ENCODE measurements around the gene PSD2. TPM values are rescaled to one million over a fixed set of nuclear protein-coding genes. Genes with fewer than 3 reads are reported as not detected.

Gene PSD2
- total and polyA plus RNA-seq, 4 donors = 0.05 TPM; not detected in 3

GRCh38 chr5:139787568-139788293 lies 7.9 kb upstream of the PSD2 start:
- H3K27me3 ChIP-seq (ENCODE audit: control insufficient read depth in 4 of 4, insufficient read depth in 4 of 4, low read length in 3 of 4) = no peaks in the 10 kb centered on the region
- WGBS = under 1% methylated on average over 57 of the region's 57 CpGs
- H3K36me3 ChIP-seq (ENCODE audit: control insufficient read depth in 4 of 4, insufficient read depth in 3 of 4, low read depth in 1 of 4, low read length in 3 of 4) = no peaks in the 10 kb centered on the region
- DNase-seq (ENCODE audit: low spot score) = peak; percentile 92
- H3K4me1 ChIP-seq (ENCODE audit: control insufficient read depth in 4 of 4, insufficient read depth in 4 of 4, low read length in 3 of 4) = peaks cover 0 to 9% (median 4%) of the 10 kb centered on the region in 4 donors
- TF ChIP-seq YY1 (IDR thresholded peaks at IDR 0.05) (no peak), ATF3 (IDR thresholded peaks at IDR 0.05) (no peak), ZBTB33 (IDR thresholded peaks at IDR 0.05) (no peak), NR2F2 (IDR thresholded peaks at IDR 0.05) (peak; percentile 40), RAD21 (IDR thresholded peaks at IDR 0.05) (peak; percentile 95), CTCF (IDR thresholded peaks at IDR 0.05; ENCODE audit: low read depth, low read length, missing input control) (peak; percentile 99), GABPA (IDR thresholded peaks at IDR 0.05 in 1 of 2, conservative IDR thresholded peaks at IDR 0.05 in 1 of 2) (no peak), FOXA1 (IDR thresholded peaks at IDR 0.05) (no peak), SP1 (IDR thresholded peaks at IDR 0.05) (no peak)
- peak overlapping the region; percentile 48 to 70 (median 62) for H3K4me3 ChIP-seq (ENCODE audit: low read depth in 1 of 3, low read length in 3 of 3)
- H3K27ac ChIP-seq (ENCODE audit: low read depth in 1 of 2, low read length in 2 of 2) = no peak overlapping the region
- H3K9ac ChIP-seq (ENCODE audit: low read depth in 1 of 2, low read length in 2 of 2) = peak overlapping the region; percentile 4 to 16
- no peaks in the 10 kb centered on the region for H3K9me3 ChIP-seq (ENCODE audit: control insufficient read depth in 4 of 4, low read length in 3 of 4)

GRCh38 chr5:139788294-139788910 lies 7.2 kb upstream of the PSD2 start:
- TF ChIP-seq MAX (IDR thresholded peaks at IDR 0.05) = no peak
- no peak for TF ChIP-seq REST (IDR thresholded peaks at IDR 0.05)
- Histone ChIP-seq H3K27ac (ENCODE audit: low read depth in 1 of 2, low read length in 2 of 2) (no peak overlapping the region), H3K27me3 (ENCODE audit: control insufficient read depth in 4 of 4, insufficient read depth in 4 of 4, low read length in 3 of 4) (peaks cover 0 to 3% (median 0%) of the 10 kb centered on the region in 4 donors), H3K4me3 (ENCODE audit: low read depth in 1 of 3, low read length in 3 of 3) (peak overlapping the region in 1 of 3 donors; percentile 48), H3K4me1 (ENCODE audit: control insufficient read depth in 4 of 4, insufficient read depth in 4 of 4, low read length in 3 of 4) (peaks cover 0 to 9% (median 4%) of the 10 kb centered on the region in 4 donors), H3K9ac (ENCODE audit: low read depth in 1 of 2, low read length in 2 of 2) (no peak overlapping the region), H3K36me3 (ENCODE audit: control insufficient read depth in 4 of 4, insufficient read depth in 3 of 4, low read depth in 1 of 4, low read length in 3 of 4) (no peaks in the 10 kb centered on the region), H3K9me3 (ENCODE audit: control insufficient read depth in 4 of 4, low read length in 3 of 4) (no peaks in the 10 kb centered on the region)
- DNase-seq (ENCODE audit: low spot score) = no peak
- WGBS = 66% methylated on average over 32 of the region's 32 CpGs
